BLaER1 (cell line): ENCODE measurements around the gene AUTS2.
"Not testable (repeated sequence)": the region's sequence is repeated elsewhere in the genome, so short reads cannot be mapped to it uniquely, and the experiment has no call there.

Experiments
- H3K27ac ChIP-seq: shearing (Covaris generic); formaldehyde crosslinking; 2 replicates; pipeline ENCODE4 v1.8.1; 2022
- H3K27me3 ChIP-seq: shearing (Covaris generic); formaldehyde crosslinking; 2 replicates; pipeline ENCODE4 v1.8.1; 2022
- H3K36me3 ChIP-seq: shearing (Covaris generic); formaldehyde crosslinking; 2 replicates; pipeline ENCODE4 v1.8.1; 2022
- H3K4me1 ChIP-seq: shearing (Covaris generic); formaldehyde crosslinking; 2 replicates; pipeline ENCODE4 v1.8.1; 2022
- H3K4me2 ChIP-seq: shearing (Covaris generic); formaldehyde crosslinking; 2 replicates; pipeline ENCODE4 v1.8.1; 2022
- H3K4me3 ChIP-seq: shearing (Covaris generic); formaldehyde crosslinking; 2 replicates; pipeline ENCODE4 v1.8.1; 2022
- H3K9ac ChIP-seq: shearing (Covaris generic); formaldehyde crosslinking; 2 replicates; pipeline ENCODE4 v1.8.1; 2022
- H3K9me3 ChIP-seq: shearing (Covaris generic); formaldehyde crosslinking; 2 replicates; pipeline ENCODE4 v1.8.1; 2022
- H4K20me1 ChIP-seq: shearing (Covaris generic); formaldehyde crosslinking; 2 replicates; pipeline ENCODE4 v1.8.1; 2022
- Cebpa-rat ChIP-seq: shearing (Covaris generic); IDR thresholded peaks from 2 replicates; pipeline ENCODE4 v1.8.1; 2022

The AUTS2 gene

DNA sequence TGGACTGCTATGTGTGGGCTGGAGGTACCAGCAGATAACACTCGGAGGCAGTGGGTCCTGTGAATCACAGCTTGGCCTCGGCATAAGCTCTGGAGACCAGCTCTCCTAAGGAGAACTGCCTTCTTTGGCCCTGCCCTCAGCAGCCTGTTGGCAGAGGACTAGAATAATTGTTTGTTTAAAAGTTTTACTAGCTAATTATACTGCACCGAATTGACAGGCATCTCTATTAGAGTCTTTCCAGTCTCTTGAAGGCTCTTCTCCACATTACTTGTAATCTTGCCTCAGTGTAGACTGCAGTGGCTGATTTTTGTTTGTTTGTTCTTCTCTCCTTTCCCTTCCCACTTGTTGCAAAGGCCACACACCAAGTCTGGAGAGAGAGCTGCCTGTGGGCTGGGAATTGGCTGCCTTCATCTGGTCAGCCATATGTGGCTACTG, 183.2 kb downstream of the AUTS2 start:
- H3K36me3 ChIP-seq = peaks cover 10% of the 10 kb centered on the region; the same call in 1 of the 2 replicates
- no peak for TF ChIP-seq Cebpa-rat
- H3K27me3 ChIP-seq = no peaks in the 10 kb centered on the region
- H3K4me1 ChIP-seq = peaks cover 24% of the 10 kb centered on the region
- H3K9me3 ChIP-seq = peaks cover 23% of the 10 kb centered on the region
- peaks cover 98% of the 10 kb centered on the region for H4K20me1 ChIP-seq
- H3K27ac ChIP-seq = no peak overlapping the region
- no peak overlapping the region for H3K9ac ChIP-seq
- no peak overlapping the region for H3K4me2 ChIP-seq
- no peak overlapping the region for H3K4me3 ChIP-seq

DNA sequence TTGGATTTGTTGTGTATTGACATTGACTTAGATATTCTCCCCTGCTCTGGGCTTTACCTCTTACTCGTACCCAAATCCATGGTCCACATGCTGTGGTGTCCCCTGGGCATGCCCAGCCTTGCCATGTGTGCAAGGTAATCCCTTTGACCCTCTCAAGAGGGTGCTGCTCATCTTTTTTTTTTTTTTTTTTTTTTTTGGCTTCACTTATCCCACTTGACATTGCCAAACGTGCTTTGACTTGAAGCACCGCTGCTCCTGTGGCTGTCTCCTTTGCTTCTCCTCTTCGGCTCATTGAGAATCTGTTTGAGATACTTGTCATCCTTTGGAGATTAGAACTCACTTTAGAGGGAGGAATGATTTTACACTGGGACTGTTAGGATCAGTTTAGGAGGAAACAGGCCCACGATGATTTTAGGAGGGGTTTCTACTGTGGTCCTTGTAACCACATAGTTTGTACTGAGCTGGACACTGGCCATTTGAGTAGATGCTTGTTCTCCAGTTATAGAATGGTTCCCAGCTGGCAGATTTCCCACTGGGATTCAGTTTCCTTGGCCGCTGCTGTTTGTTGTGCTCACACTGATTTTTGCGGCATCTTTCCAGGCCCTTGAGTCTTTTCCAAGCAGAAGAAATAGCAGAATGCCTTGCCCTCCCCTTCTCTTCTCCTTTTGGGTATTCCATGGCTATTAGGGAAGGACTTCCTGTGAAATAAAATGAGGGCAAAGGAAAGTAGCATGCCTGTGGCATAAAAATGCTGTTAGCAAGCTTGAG, 184.8 kb downstream of the AUTS2 start:
- no peak for TF ChIP-seq Cebpa-rat
- H3K27ac ChIP-seq = no peak overlapping the region
- no peak overlapping the region for H3K4me2 ChIP-seq
- H3K9me3 ChIP-seq = peaks cover 23% of the 10 kb centered on the region
- H4K20me1 ChIP-seq = peaks cover 98% of the 10 kb centered on the region
- H3K36me3 ChIP-seq = peaks cover 10% of the 10 kb centered on the region; the same call in 1 of the 2 replicates
- H3K9ac ChIP-seq = no peak overlapping the region
- no peak overlapping the region for H3K4me3 ChIP-seq
- peaks cover 33% of the 10 kb centered on the region for H3K4me1 ChIP-seq
- no peaks in the 10 kb centered on the region for H3K27me3 ChIP-seq

DNA sequence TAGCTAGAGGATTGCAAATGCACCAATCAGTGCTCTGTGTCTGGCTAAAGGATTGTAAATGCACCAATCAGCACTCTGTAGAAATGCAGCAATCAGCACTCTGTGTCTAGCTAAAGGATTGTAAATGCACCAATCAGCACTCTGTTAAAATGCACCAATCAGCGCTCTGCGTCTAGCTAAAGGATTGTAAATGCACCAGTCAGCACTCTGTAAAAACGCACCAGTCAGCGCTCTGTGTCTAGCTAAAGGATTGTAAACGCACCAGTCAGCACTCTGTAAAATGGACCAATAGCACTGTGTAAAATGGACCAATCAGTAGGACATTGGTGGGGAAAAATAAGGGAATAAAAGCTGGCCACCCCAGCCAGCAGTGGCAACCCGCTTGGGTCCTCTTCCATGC, 187.9 kb downstream of the AUTS2 start:
- Histone ChIP-seq H3K4me2 (peak overlapping the region; percentile 11; the same call in 1 of the 2 replicates), H4K20me1 (peaks cover 97% of the 10 kb centered on the region), H3K4me1 (peaks cover 44% of the 10 kb centered on the region), H3K9me3 (peaks cover 23% of the 10 kb centered on the region)
- H3K36me3 ChIP-seq, H3K27ac ChIP-seq, H3K4me3 ChIP-seq, H3K9ac ChIP-seq, H3K27me3 ChIP-seq: not testable (repeated sequence)

DNA sequence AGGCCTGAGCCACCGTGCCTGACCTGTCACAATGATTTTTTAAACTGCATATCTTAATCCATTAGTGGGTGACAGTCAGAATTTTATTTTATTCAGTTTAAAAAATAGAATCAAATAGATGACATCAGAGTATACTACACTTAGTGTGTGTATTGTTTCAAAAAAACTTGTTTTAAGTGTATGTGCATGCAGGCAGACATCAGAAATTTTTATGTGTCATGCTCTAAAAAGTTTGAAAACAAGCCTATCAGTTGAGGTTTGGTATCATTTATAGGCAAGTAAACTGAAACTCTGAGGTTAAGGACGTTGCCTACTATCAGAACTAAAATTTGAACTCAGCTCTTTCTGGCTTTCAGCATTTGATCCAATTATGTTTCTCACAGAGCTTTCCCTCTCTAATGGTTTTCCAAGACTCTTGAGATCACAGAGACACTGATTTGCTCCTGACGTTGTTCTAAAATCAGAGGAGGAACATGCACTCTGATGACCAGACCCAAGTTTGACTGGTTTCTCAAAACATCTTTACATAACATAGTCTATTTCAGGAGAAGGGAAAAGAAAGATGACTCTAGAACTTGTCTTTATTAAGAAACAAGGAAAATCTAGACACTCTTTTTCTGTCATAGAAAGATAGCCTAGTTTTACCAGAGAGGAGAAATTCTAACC, 188.6 kb downstream of the AUTS2 start:
- H3K9ac ChIP-seq = no peak overlapping the region
- H3K27ac ChIP-seq = no peak overlapping the region
- H3K4me1 ChIP-seq = peaks cover 36% of the 10 kb centered on the region
- peak overlapping the region; percentile 11; the same call in 1 of the 2 replicates for H3K4me2 ChIP-seq
- peaks cover 23% of the 10 kb centered on the region for H3K9me3 ChIP-seq
- no peak for TF ChIP-seq Cebpa-rat
- no peak overlapping the region for H3K4me3 ChIP-seq
- H4K20me1 ChIP-seq = peaks cover 97% of the 10 kb centered on the region
- H3K27me3 ChIP-seq = no peaks in the 10 kb centered on the region
- peaks cover 10% of the 10 kb centered on the region; the same call in 1 of the 2 replicates for H3K36me3 ChIP-seq

DNA sequence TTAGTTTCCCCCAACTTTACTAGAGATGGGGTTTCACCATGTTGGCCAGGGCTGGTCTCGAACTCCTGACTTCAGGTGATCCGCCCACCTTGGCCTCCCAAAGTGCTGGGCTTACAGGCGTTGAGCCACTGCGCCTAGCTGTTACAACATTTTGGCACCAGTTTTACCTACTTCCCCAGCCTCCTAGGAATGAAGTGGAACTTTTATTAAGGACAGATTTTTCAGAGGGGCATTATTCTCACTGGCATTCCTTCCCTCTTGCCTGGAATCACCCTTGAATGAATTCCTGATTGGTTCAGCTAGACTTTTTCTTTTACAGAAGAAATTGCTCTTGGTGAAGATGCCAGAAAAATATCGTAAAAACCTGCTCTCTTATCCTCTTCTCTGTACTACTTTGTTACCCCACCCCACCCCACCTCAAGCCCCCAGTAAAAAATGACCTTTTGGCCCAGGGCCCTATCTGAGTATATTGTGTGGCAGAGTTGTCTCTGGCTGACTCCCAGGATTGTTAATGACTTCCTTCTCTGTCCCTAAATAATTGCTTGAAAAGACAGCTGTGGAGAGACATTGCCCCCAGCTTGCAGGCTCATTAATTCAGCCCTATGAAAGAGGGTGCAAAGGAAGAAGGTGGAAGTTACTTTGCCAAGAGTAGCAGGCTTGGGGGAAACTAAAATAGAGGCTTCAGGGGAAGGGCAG, 189.6 kb downstream of the AUTS2 start:
- H3K4me2 ChIP-seq = peak overlapping the region; percentile 40
- peaks cover 97% of the 10 kb centered on the region for H4K20me1 ChIP-seq
- H3K9ac ChIP-seq = no peak overlapping the region
- TF ChIP-seq Cebpa-rat = no peak
- no peak overlapping the region for H3K4me3 ChIP-seq
- peaks cover 10% of the 10 kb centered on the region; the same call in 1 of the 2 replicates for H3K36me3 ChIP-seq
- no peak overlapping the region for H3K27ac ChIP-seq
- H3K4me1 ChIP-seq = peaks cover 35% of the 10 kb centered on the region
- no peaks in the 10 kb centered on the region for H3K27me3 ChIP-seq
- peaks cover 23% of the 10 kb centered on the region for H3K9me3 ChIP-seq

DNA sequence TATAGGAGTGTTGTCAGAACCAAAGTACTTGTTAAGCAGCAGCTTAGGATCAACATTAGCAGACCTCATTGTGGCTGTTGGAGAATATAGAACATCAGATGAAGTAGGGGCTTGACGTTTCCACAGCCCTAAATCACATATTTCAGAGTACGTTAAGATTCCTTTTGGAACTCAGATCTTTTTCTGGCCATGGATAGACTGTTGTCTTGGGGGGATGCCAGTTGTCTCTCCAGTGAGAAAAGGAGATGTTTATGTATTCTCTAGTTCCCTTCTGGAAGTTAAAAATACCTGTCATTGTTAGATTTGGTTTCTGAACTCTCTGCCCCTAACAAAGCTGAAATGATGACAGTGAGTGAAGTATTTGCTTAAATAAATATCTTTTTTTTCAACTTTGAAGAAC, 191.3 kb downstream of the AUTS2 start:
- Histone ChIP-seq H3K27me3 (no peaks in the 10 kb centered on the region), H3K4me3 (no peak overlapping the region), H3K36me3 (peaks cover 10% of the 10 kb centered on the region; the same call in 1 of the 2 replicates), H3K4me2 (no peak overlapping the region), H3K27ac (no peak overlapping the region), H3K4me1 (peaks cover 35% of the 10 kb centered on the region), H4K20me1 (peaks cover 99% of the 10 kb centered on the region), H3K9ac (no peak overlapping the region), H3K9me3 (peaks cover 16% of the 10 kb centered on the region)
- TF ChIP-seq Cebpa-rat = no peak

DNA sequence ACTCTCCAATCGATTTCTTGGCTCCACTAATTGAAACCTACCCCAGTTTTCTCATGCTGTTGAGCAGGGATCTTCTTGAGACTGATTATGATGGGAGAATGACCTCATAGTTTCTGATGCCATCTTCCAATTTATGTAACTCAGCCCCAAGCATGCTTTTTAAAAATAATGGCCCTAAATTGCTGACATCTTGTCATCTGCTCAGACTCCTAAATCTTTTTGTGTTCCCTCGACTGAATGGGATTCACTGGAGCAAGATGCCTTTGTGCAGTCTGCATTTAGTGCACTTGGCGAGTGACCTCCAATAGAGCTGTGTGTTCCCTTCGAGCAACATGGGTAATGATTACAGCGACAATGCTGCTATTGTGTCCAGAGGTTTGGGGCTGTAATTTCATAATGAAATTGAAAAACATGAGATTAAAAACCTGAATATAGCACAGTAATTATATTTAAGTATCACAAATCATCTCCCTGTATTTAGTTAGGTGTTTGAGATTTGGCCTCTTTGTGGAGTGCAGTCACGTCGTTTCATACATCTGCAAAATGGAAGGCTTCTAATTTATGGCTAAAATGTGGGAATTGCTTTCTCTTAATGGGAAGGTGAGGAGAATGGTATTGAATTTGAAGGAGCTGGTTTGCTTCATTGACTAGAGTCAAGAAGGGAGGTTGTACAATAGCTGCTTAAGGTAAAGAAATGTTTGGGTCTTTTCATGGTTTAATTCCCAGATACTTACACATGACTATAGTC, 192.9 kb downstream of the AUTS2 start:
- Histone ChIP-seq H3K9me3 (peaks cover 2% of the 10 kb centered on the region; the same call in 1 of the 2 replicates), H3K9ac (no peak overlapping the region), H3K27me3 (no peaks in the 10 kb centered on the region), H3K4me3 (no peak overlapping the region), H4K20me1 (peaks cover 99% of the 10 kb centered on the region), H3K27ac (no peak overlapping the region), H3K36me3 (0 out of 2 replicates have a peak, but pooled peaks cover 1% of the 10 kb centered on the region), H3K4me1 (peaks cover 44% of the 10 kb centered on the region), H3K4me2 (no peak overlapping the region)
- TF ChIP-seq Cebpa-rat = no peak

DNA sequence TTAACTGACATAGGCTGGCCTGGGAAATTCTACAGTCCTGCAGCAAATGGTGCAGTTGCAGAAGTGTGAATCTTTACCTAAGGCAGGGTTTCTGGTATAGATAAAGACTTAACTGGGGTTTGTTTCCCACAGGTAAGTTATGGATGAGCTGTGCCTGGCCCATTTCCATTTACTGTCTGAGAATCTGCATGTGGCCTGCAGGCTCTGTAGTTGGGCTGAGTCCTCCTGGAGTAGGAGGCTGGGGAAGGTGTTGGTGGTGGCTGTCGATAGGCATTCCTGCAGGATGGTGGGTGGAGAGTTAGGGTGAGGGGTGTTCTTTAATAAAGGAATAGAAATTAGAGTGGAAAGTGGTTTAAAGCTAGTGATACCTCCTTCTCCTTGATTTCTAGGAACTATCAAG, 193.5 kb downstream of the AUTS2 start:
- H3K4me2 ChIP-seq = no peak overlapping the region
- H4K20me1 ChIP-seq = peaks cover 99% of the 10 kb centered on the region
- H3K27ac ChIP-seq = no peak overlapping the region
- no peak for TF ChIP-seq Cebpa-rat
- no peaks in the 10 kb centered on the region for H3K36me3 ChIP-seq
- no peak overlapping the region for H3K4me3 ChIP-seq
- no peaks in the 10 kb centered on the region for H3K27me3 ChIP-seq
- no peaks in the 10 kb centered on the region for H3K9me3 ChIP-seq
- no peak overlapping the region for H3K9ac ChIP-seq
- H3K4me1 ChIP-seq = peaks cover 41% of the 10 kb centered on the region

DNA sequence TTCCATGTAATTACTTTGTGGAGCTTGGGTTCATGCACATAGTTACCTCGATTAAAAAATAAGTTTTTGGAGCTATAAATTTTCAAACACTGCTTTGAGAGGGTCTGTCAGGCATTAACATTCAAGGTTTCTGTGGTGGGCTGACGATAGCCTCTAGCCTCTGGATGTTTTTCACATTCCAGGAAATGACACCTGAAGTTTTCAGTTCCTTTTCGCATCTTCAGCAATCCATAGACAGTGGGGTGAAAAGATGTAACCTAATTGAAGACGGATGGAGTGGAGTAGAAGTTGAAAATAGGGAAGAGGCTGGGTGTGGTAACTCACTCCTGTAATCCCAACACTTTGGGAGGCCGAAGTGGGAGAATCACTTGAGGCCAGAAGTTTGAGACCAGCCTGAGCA, 197.7 kb downstream of the AUTS2 start:
- Histone ChIP-seq H3K4me2 (no peak overlapping the region), H3K9ac (no peak overlapping the region), H3K4me1 (peaks cover 55% of the 10 kb centered on the region), H3K36me3 (no peaks in the 10 kb centered on the region), H3K9me3 (no peaks in the 10 kb centered on the region), H3K27me3 (no peaks in the 10 kb centered on the region), H4K20me1 (peaks cover 100% of the 10 kb centered on the region), H3K4me3 (no peak overlapping the region), H3K27ac (no peak overlapping the region)
- no peak for TF ChIP-seq Cebpa-rat
